AG10803 (cell line): ENCODE data around the gene HAGHL.

Source experiments
- DNase-seq: peaks from one replicate; pipeline ENCODE4 v3.0.0; 2010; ENCODE audit warnings: low read depth
- H3K4me3 ChIP-seq: 2 replicates; pipeline ENCODE4 v1.5.1; 2011; ENCODE audit warnings: mild to moderate bottlenecking, low read length, control low read depth
- TF ChIP-seq, protein P1 (sequence below): conservative IDR thresholded peaks from 2 replicates; pipeline ENCODE4 v1.5.1; 2011; ENCODE audit warnings: mild to moderate bottlenecking, low read length, control low read depth, inconsistent platforms

Gene HAGHL

DNA sequence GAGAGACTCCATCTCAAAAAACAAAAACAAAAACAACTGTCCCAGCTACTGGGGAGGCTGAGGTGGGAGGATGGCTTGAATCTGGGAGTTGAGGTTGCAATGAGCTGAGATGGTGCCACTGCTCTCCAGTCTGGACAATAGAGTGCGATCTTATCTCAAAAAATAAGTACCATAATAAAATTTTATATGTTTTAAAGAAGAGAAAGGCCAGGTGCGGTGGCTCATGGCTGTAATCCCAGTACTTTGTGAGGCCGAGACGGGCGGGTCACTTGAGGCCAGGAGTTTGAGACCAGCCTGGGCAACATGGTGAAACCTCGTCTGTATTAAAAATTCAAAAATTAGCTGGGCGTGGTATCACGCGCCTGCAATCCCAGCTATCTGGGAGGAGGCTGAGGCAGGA lies 49.9 kb downstream of the HAGHL start:
- no peak overlapping the region for H3K4me3 ChIP-seq
- DNase-seq, result no peak
- TF ChIP-seq, protein P1, sequence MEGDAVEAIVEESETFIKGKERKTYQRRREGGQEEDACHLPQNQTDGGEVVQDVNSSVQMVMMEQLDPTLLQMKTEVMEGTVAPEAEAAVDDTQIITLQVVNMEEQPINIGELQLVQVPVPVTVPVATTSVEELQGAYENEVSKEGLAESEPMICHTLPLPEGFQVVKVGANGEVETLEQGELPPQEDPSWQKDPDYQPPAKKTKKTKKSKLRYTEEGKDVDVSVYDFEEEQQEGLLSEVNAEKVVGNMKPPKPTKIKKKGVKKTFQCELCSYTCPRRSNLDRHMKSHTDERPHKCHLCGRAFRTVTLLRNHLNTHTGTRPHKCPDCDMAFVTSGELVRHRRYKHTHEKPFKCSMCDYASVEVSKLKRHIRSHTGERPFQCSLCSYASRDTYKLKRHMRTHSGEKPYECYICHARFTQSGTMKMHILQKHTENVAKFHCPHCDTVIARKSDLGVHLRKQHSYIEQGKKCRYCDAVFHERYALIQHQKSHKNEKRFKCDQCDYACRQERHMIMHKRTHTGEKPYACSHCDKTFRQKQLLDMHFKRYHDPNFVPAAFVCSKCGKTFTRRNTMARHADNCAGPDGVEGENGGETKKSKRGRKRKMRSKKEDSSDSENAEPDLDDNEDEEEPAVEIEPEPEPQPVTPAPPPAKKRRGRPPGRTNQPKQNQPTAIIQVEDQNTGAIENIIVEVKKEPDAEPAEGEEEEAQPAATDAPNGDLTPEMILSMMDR, result no peak

DNA sequence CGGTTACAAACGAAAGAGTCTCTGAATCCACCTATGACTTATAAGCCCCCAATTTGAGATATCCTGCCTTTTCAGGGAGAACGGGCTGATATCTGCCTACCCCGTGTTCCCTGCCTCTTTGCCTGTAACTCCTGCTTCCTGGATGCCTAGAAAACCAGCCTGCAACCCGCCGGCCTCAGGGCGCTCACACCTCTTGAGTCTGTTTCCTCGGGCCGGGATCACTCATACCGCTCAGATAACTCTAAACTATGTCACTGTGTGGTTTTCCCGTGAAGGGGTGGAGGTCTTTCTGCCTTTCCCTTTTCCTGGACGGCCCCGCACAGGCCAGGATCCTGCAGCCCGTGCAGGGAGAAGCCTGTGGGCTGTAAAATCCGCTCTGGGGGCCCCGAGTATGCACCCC lies 50.9 kb downstream of the HAGHL start:
- TF ChIP-seq, protein P1, result no peak
- DNase-seq, result no peak
- H3K4me3 ChIP-seq, result no peak overlapping the region

DNA sequence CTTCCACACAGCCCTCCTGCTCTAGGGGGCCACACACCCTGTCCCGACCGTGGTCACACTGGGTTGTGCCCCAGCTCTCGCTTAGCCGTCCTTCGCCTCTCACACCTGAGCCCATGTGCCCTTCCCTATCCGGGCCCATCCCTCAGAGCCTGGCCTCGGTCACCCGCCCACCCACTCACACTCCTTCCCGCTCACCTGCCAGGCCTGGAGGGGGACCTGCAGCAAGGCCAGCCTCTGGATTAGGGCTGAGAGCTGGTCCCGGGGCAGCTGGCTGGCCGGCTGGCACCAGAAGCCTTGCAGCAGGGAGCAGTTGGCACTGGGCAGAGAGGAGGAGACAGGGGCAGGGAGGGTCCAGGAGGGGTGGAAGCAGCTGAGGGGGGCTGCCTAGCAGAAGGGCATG lies 51.5 kb downstream of the HAGHL start:
- DNase-seq, result no peak
- TF ChIP-seq, protein P1, result no peak
- H3K4me3 ChIP-seq, result no peak overlapping the region

DNA sequence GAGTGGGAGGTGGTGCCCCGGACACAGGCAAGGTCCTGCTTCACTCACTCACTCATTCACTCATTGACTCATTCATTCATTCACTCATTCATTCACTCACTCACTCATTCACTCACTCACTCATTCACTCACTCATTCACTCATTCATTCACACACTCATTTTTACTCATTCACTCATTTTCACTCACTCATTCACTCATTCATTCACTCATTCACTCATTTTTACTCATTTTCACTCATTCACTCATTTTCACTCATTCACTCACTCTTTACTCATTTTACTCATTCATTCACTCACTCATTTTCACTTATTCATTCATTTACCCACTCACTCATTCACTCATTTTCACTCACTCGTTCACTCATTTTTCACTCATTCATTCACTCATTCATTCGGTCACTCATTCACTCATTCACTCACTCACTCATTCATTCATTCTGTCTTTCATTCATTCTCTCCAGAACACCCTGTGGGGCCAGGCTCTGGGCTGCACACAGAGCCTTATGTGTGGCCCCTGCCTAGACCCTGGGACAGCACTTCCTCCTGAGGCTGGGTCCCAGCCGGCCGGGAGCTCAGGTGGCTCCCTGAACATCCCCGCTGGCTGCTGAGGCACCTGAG lies 52.1 kb downstream of the HAGHL start:
- H3K4me3 ChIP-seq, result no peak overlapping the region
- TF ChIP-seq, protein P1, result no peak
- DNase-seq, result no peak
